Hematopoietic multipotent progenitor cell treated with erythropoietin and hydrocortisone succinate and interleukin-3 and kit ligand, for 4 days (in vitro differentiated cells): ENCODE results near the gene SAA2.
"Not testable (repeated sequence)": the region's sequence is repeated elsewhere in the genome, so short reads cannot be mapped to it uniquely, and the experiment has no call there.

Experiments used
- DNase-seq: peaks from one replicate; pipeline ENCODE4 v3.0.0-alpha.2; 2015

SAA2 gene

DNA sequence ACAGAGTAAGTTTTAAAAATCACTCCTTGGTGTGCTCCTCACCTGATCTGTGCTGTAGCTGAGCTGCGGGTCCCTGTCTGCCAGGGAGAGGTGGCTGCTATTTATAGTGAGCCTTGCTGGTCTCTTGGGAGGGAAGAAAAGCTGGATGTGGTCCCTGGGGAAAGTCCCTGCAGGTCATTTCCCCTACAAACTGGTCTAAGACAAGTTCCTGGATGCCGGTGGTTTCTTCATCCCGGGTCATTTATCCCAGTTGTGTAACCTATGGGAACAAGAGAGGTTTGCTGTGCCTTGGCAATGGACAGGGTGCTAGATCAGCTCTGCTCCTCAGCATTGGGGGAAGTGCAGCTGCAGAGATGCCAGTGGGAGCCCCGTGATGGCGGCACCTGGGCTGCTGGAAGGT, at the start of gene SAA2:
Gene SAA2, minus strand, starts transcription at position 108 of the 400 bp plus-strand sequence. CDS start 657 bp downstream, outside the sequence.
- no peak for DNase-seq

GRCh38 chr11:18295316-18295715, 46.8 kb upstream of the SAA2 start:
- no peak for DNase-seq

GRCh38 chr11:18294862-18295261, 46.4 kb upstream of the SAA2 start:
- DNase-seq: no peak

GRCh38 chr11:18288911-18289310, 40.4 kb upstream of the SAA2 start:
- DNase-seq: no peak

GRCh38 chr11:18285841-18286240, 37.4 kb upstream of the SAA2 start:
- DNase-seq: no peak

DNA sequence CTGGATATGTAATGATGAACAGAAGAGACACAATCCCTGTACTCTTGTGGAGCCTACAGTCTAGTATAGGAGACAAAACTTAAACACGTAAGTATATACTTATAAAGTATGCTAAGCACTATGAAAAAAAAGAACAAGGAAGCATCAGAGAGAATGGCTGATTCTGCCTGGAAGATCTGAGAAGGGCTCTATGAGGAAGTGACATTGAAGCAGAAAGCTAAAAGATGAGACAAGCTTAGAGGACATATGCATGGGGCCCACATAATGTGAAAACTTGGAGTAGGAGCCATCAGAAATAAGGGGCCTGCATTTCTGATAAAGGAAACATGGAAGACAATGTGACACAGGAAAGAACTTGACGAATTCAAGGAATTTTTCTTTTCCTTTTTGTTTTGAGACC, 34.2 kb upstream of the SAA2 start:
- no peak for DNase-seq

DNA sequence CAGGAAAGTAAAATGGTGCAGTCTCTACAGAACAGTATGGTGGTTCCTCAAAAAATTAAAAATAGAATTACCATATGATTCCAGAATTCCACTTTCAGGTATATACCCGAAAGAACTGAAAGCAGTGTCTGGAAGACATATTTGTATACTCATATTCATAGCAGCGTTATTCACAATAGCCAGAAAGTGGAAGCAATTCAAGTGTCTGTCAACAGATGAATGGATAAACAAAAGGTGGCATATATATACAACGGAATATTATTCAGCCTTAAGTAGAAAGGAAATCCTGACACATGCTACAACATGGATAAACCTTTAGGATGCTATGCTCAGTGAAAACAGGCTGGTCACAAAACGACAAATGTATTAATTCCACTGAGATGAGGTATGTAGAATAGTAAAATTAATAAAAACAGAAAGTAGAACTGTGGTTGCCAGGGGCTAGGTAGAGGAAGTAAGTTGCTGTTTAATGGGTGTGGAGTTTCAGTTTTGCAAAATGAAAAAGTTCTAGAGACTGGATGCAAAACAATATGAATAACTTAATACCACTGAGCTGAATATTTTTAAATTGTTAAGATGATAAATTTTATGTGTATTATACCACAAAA, 32.1 kb upstream of the SAA2 start:
- DNase-seq: no peak

DNA sequence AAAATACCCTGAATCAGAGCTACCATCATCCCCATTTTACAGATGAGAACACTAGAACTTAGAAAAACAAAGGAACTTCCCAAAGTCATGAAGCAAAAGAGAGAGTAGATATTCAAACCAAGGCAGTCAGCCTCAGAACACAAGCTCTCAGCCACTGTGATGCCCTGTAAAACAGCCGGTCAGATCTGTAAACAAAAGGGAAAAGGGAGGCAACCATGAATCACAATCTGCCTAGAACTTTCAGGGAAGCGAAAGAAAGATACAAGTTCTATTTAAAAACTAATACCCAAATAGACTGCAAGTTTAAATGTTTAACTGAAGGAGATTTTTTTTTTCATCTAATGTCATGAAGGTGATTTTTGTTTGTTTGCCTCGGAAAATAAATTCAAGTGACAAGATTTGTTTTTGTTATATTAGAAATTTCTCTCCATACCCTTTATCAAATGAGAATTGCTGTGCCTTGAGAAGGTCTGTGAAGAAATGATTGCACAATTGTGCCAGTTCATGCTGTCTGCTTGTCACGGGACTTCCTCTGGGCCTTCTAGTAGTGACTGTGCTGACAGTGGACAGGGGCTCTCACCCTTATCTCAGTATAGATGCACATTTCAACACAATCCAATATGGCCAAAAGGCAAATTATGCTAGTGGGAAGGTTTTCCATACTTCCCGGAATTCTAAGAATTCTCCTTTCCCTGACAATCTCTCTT, 29.2 kb upstream of the SAA2 start:
- peak; percentile 73 for DNase-seq

DNA sequence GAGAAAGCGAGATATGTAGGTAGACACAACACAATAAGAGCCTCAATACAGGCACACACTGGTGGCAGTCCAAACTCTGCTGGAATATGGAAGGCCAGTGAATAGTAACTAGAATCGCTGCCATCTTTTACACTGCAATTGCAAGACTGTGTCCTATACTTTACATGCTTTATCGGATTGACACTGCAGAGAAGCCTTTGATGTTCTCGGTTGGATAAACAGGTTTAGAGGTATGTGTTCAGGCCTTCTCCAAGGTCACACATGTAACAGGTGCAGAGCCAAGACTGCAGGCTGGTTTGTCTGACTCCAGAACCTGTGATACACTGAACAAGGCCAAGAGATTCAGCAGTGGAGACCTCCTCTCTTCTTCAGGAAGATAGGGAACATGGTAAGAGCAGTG, 22.7 kb upstream of the SAA2 start:
- no peak for DNase-seq

DNA sequence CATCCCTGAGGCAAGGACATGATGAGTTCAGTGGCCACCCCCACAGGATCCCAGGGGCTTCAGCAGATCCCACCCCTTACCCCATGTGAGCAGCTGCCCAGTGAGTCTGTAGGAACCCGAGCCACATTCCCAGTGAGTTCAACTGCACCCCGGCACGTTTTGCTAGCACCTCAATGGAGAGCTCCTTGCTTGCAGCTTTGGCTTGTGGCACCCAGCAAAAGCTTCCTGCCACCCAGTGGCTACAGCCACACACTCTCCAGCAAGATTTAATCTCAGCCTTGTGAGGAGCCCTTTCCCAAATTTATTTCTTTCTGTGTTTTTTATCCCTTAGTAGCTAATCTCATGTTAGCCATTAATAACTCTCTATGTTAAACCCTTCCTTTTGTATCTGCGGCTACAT, 21.6 kb upstream of the SAA2 start:
- no peak for DNase-seq

- not testable (repeated sequence) for DNase-seq
Measured at GRCh38 chr11:18269252-18269651, 20.8 kb upstream of the SAA2 start.

DNA sequence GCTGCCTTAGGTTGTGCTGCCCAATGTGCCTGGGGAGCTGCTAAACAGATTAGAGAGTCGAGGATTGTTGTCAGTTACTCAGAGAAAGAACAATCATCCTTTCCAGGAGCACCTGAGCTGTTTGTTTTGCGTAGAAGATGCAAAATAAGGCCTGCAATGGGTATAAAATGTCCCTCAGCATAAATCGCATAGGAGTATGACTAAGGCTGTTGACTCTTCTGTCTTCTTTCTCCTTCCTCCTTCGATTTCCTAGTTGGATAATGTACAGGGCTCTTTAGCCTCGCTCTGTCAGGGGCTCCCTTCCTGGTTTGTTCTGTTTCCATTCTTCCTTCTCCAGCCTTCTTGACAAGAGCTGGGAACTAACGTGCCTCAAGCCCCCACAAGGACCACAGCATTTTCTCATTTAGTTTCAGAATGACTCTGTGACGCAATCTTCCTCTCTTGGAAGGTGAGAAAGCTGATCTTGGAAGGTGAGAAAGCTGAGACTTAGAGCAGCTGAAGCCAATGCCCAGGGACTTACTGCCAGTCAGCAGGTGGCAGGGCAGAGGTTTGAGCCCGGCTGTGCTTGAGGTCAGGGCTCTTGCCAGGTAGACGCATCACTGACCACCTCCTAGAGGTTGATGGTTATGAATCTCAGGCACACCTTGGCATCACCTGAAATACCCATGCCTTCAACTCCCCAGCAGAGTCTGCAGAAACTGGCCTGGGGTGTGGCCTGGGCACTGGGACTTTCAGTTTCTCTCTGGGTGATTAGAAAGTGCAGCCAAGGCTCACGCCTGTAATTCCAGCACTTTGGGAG, 19.1 kb upstream of the SAA2 start:
- DNase-seq: not testable (repeated sequence)

GRCh38 chr11:18265949-18266348, 17.5 kb upstream of the SAA2 start, which contains the start of gene SAA1:
TSS of gene SAA1 (plus strand) at chr11:18266264. CDS start at chr11:18266888, 624 bp downstream.
- DNase-seq: no peak

DNA sequence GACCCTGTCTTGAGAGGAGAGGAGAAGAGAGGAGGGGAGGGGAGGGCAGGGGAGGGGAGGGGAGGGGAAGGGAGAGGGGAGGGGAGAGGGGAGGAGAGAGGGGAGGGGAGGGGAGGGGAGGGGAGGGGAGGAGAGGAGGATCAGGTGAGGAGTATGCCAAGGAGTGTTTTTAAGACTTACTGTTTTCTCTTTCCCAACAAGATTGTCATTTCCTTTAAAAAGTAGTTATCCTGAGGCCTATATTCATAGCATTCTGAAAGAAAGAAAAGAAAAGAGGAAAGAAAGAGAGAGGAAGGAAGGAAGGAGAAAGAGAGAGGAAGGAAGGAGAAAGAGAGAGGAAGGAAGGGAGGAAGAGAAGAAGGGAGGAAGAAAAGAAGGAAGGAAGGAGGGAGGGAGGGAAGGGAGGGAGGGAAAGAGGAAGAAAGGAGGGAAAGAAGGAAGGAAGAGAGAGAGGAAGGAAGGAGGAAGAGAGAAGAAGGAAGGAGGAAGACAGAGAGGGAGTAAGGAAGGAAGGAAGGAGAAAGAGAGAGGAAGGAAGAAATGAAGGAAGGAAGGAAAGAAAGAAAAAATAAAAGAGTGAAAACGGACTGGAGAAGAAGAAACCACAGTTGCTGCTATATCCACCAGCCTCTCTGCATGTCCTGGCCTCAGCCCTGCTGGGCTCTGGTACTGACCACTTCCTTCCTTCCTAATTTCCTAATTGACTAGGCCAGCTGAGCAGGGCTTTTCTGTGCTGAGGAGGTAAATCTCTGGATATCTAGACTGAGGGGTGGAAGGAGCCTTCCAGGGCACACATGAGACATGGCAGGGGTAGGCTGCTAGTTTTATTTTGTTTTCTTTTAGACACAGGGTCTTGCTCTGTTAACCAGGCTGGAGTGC, 16.4 kb upstream of the SAA2 start:
- no peak for DNase-seq

DNA sequence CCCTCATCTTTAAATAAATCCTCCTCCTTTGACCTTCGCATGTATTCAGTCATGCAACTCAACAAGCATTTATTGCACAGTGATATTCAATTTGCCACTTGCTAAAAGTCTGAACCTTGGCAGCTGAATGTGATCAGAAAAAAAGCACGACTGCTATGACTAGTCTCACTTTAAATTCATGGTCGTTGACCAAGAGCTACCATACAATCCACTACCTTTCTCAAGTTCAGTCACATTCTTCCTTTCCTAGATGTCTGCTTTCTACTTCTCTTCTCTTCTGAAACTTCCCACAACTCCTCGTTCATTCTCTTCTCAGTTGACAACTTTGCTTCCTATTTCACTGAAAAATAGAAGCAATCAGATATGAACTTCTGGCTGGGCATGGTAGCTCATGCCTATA, 15.6 kb upstream of the SAA2 start:
- DNase-seq: no peak

- not testable (repeated sequence) for DNase-seq
Measured at GRCh38 chr11:18262681-18263350, 14.3 kb upstream of the SAA2 start.

DNA sequence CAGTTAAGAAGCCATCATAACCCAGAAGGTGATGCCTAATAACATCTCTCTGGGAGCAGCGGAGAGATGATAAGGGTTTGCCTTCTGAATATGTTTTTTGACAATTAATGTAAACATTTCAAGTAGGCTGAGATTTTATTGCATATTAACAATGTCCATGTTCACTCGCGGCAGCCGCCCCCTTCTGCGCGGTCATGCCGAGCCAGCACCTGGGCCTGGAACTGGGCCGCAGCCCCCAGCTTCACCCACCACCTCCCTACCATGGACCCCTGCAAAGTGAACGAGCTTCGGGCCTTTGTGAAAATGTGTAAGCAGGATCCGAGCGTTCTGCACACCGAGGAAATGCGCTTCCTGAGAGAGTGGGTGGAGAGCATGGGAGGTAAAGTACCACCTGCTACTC, 13.3 kb upstream of the SAA2 start:
- no peak for DNase-seq

DNA sequence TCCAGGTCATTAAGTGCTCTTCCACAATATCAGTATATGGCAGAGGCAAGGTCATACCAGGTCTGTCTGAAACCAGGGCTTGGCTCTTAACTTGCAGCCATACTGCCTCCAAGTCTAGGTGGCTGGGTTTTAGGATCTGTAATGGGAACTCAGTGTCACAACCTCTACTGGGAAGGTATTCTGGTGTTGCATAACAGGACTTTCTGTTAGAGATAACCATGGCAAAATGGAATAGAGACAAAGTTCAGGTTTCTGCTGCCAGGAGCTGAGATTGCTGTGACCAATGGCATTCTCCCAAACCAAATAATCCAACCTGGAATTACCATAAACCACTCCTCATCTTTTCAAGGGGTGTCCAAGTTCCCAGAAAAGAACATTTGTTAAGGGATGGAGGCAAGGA, 10.8 kb upstream of the SAA2 start:
- no peak for DNase-seq

- DNase-seq: no peak
Measured at GRCh38 chr11:18254781-18255361, 6.4 kb upstream of the SAA2 start.

DNA sequence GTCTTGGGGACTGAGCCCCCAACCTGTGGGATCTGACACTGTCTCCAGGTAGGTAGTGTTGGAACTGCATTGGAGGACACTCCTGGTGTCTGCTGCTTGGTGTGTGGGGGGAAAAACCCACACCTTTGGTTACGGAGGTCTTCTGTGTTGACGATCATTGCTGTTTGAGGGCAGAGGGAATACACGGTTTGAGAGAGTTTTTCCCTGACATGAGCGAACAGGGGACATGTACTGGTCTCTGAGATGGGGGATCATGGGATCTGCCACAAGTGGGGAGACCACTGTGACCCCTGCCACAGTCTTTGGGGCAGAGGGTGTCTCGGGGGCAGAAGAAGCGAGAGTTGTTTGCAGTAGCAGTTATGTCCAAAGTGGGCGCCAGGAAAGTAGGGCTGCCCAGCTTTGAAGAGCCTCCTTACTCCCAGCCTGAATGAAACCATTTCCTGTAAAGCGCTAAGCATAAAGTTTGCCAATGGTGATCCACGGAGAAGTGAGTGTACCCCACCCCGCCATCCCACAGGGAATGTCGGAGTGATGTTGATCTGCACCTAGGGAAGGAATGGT, 5.4 kb upstream of the SAA2 start:
- DNase-seq: no peak

GRCh38 chr11:18253233-18253632, 4.8 kb upstream of the SAA2 start:
- peak; percentile 50 for DNase-seq

- DNase-seq: not testable (repeated sequence)
Measured at GRCh38 chr11:18247191-18247581, 1.3 kb downstream of the SAA2 start.
